GM12878 (cell line): ENCODE measurements around the gene KIF9. TPM values are rescaled to one million over a fixed set of nuclear protein-coding genes. Genes with fewer than 3 reads are reported as not detected.

Source experiments
- ATAC-seq: fragments of 200-7000 bp; cut with Tn5 transposase; 3 replicates; pipeline ENCODE4 v1.9.1; 2020; ENCODE audit warnings: mild to moderate bottlenecking, moderate library complexity
- BruUV-seq: library from RNA; stranded (reverse); fragments of 400-500 nt; replicated peaks from 2 replicates; lab custom pipeline; 2021; lab: Mats Ljungman, UMichigan
- CTCF ChIA-PET: fragments of 300-600 bp; sonication (Branson Sonifier 250); formaldehyde crosslinking; extraction: SDS; loops from one replicate; lab custom pipeline; 2021; ENCODE audit warnings: inconsistent platforms; lab: Yijun Ruan, JAX
- POLR2A ChIA-PET: fragments of 350-600 bp; formaldehyde crosslinking; extraction: SDS; loops from one replicate; lab custom pipeline; 2021; ENCODE audit warnings: inconsistent platforms; lab: Charles Lee
- RAD21 ChIA-PET: fragments of 300-600 bp; sonication (Branson Sonifier 250); formaldehyde crosslinking; loops from one replicate; lab custom pipeline; 2023; ENCODE audit warnings: antibody characterized with exemption; ENCODE audit not compliant: unreplicated experiment; lab: Charles Lee
- SMC1A ChIA-PET: fragments of 300-600 bp; sonication (Branson Sonifier 250); formaldehyde crosslinking; loops from one replicate; lab custom pipeline; 2023; ENCODE audit not compliant: unreplicated experiment, uncharacterized antibody; lab: Charles Lee
- DNase-seq: peaks from one replicate; pipeline ENCODE4 v3.0.0-alpha.2; 2011; ENCODE audit warnings: low read depth, low spot score
- FAIRE-seq: peaks from 3 replicates; lab custom pipeline; 2011; peaks lifted over from hg19 to GRCh38; lab: Jason Lieb, UNC
- H2AFZ ChIP-seq: 2 replicates; pipeline ENCODE4 v1.6.0; 2011; ENCODE audit warnings: low read depth, low read length, control low read depth; ENCODE audit not compliant: control insufficient read depth
- H3K27ac ChIP-seq: 2 replicates; pipeline ENCODE4 v1.5.1; 2011; ENCODE audit warnings: control low read depth; ENCODE audit not compliant: control insufficient read depth, insufficient read depth
- H3K27me3 ChIP-seq, 2 experiments: replicated peaks in 1 of 2; 2 replicates each; pipeline versions ENCODE4 v1.6.0 to v1.6.1; 2011; ENCODE audit warnings: low read length in 1 of 2; ENCODE audit not compliant: control insufficient read depth in 2 of 2, insufficient read depth in 2 of 2
- H3K36me3 ChIP-seq, 2 experiments: 2 replicates each; pipeline ENCODE4 v1.5.1; 2011; ENCODE audit warnings: low read length in 1 of 2; ENCODE audit not compliant: control insufficient read depth in 2 of 2, insufficient read depth in 2 of 2
- H3K4me1 ChIP-seq: 2 replicates; pipeline ENCODE4 v1.6.1; 2011; ENCODE audit warnings: mild to moderate bottlenecking, low read length, moderate library complexity, mixed read lengths; ENCODE audit not compliant: control insufficient read depth, insufficient read depth
- H3K4me2 ChIP-seq: 2 replicates; pipeline ENCODE4 v1.6.0; 2011; ENCODE audit warnings: control low read depth; ENCODE audit not compliant: control insufficient read depth, insufficient read depth
- H3K4me3 ChIP-seq: fragments of 200-600 bp; sonication (generic); 2 replicates; pipeline ENCODE4 v1.5.1; 2016
- H3K79me2 ChIP-seq: 2 replicates; pipeline ENCODE4 v1.6.0; 2011; ENCODE audit warnings: low read length; ENCODE audit not compliant: control insufficient read depth, insufficient read depth
- H3K9ac ChIP-seq: 2 replicates; pipeline ENCODE4 v1.8.0; 2011; ENCODE audit warnings: low read length, control low read depth, mixed read lengths; ENCODE audit not compliant: control insufficient read depth, insufficient read depth
- H3K9me3 ChIP-seq: replicated peaks from 3 replicates; pipeline ENCODE4 v1.5.1; 2011; ENCODE audit warnings: mild to moderate bottlenecking, low read length; ENCODE audit not compliant: control insufficient read depth, insufficient read depth
- H4K20me1 ChIP-seq: 2 replicates; pipeline ENCODE4 v1.6.0; 2011; ENCODE audit not compliant: control insufficient read depth, insufficient read depth
- IKZF1 ChIP-seq: fragments of 450-650 bp; conservative IDR thresholded peaks from 2 replicates; pipeline ENCODE4 v1.6.1; 2017; ENCODE audit warnings: antibody characterized with exemption, mild to moderate bottlenecking
- POLR2AphosphoS5 ChIP-seq: IDR thresholded peaks from 2 replicates; pipeline ENCODE4 v1.6.1; 2011; ENCODE audit warnings: mild to moderate bottlenecking, low read length, inconsistent platforms
- TBL1XR1 ChIP-seq: IDR thresholded peaks from 2 replicates; pipeline ENCODE4 v1.6.1; 2012; ENCODE audit warnings: low read depth, low read length, improper control_type of control experiment
- TCF3 ChIP-seq: IDR thresholded peaks from 2 replicates; pipeline ENCODE4 v1.6.1; 2012; ENCODE audit warnings: low read depth, mild to moderate bottlenecking, low read length, borderline replicate concordance; ENCODE audit not compliant: insufficient read depth
- WGBS: methylation state at CpG from one replicate; pipeline ENCODE4 v1.1.6; 2016; ENCODE audit warnings: low lambda C conversion rate; ENCODE audit not compliant: insufficient replicate concordance, insufficient coverage; ENCODE audit errors: missing lambda C conversion rate; 5-methylcytosine and 5-hydroxymethylcytosine counted together
- in situ Hi-C: fragments of 300-500 bp; cut with MboI; formaldehyde crosslinking; loops from 9 replicates; pipeline ENCODE4 v1.14.3; 2018; ENCODE audit warnings: mixed read lengths
- intact Hi-C: fragments of 100-400 bp; cut with micrococcal nuclease; formaldehyde crosslinking; loops from one replicate; pipeline ENCODE4 v1.14.2; 2022; ENCODE audit not compliant: unreplicated experiment
- polyA plus RNA-seq, 11 experiments: library from polyadenylated mRNA; depleted of rRNA in 4 of 11; unstranded in 6 of 11; stranded (reverse) in 5 of 11; fragments of >200 nt; fragmentation: Nextera tagmentation in 4 of 11; fragmentation: Illumina TruSeq in 1 of 11; extraction: Ambion mirVana in 4 of 11; extraction: Trizol in 1 of 11; gene quantifications; 1 replicate in 1 of 11; 2 replicates in 10 of 11; pipeline versions ENCODE4 v1.2.1 to v1.2.3, GENCODE V29; 2011 to 2016; ENCODE audit warnings: inconsistent platforms in 2 of 11, missing spikeins in 2 of 11, low read depth in 1 of 11
- total RNA-seq, 4 experiments: library from RNA; depleted of rRNA in 3 of 4; stranded (reverse); fragments of >200 nt in 3 of 4; fragmentation: Illumina TruSeq in 1 of 4; extraction: Trizol in 1 of 4; gene quantifications; 2 replicates each; pipeline versions ENCODE4 v1.2.1 to v1.2.3, GENCODE V29; 2013 to 2021
- TF ChIP-seq, protein P1 (sequence below): fragments of 450-650 bp; IDR thresholded peaks from 2 replicates; pipeline ENCODE4 v1.6.1; 2016; ENCODE audit warnings: mild to moderate bottlenecking, moderate library complexity, borderline replicate concordance
- TF ChIP-seq, protein P2 (sequence below): fragments of 450-650 bp; IDR thresholded peaks from 2 replicates; pipeline ENCODE4 v1.6.1; 2018; ENCODE audit warnings: mild to moderate bottlenecking, low read depth, moderate library complexity; ENCODE audit not compliant: partially characterized antibody

The KIF9 gene
- total and polyA plus RNA-seq, 10 of the 15 experiments (the other 5 are each of a cell fraction or from before 2014, with no cell fraction given) = 3.0 to 10.2 (median 5.9) TPM

DNA sequence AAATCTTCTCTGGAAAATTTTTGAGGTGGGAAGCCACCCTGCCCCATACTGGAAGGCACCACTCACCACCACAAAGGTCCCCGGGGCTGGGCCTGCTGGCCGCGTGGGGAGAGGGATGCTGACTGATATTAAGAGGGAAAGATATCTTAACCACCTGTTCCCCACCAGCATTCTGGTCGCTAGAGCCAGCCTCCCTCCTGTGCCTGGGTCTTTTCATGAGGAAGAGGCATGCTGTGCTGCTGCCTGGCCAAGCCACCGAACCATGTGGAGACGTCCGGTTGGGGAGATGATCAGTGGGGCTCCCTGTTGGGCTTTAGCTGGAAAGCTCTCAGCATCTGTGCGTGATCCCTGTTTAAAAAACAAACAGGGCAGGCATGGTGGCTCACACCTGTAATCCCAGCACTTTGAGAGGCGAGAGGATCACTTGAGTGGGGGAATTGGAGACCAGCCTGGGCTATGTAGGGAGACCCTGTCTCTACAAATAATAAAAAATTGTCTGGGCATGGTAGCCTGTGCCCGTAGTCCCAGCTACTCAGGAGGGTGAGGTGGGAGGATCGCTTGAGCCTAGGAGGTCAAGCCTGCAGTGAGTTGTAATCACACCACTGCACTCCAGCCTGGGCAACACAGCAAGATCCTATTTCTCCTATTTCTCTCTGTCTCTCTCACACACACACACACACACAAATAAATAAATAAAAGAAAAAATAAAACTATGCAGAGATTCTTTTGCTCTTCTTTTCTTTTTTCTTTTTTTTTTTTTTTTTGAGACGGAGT is 1.2 kb upstream of the KIF9 start (continued):
- TF ChIP-seq, protein P1, sequence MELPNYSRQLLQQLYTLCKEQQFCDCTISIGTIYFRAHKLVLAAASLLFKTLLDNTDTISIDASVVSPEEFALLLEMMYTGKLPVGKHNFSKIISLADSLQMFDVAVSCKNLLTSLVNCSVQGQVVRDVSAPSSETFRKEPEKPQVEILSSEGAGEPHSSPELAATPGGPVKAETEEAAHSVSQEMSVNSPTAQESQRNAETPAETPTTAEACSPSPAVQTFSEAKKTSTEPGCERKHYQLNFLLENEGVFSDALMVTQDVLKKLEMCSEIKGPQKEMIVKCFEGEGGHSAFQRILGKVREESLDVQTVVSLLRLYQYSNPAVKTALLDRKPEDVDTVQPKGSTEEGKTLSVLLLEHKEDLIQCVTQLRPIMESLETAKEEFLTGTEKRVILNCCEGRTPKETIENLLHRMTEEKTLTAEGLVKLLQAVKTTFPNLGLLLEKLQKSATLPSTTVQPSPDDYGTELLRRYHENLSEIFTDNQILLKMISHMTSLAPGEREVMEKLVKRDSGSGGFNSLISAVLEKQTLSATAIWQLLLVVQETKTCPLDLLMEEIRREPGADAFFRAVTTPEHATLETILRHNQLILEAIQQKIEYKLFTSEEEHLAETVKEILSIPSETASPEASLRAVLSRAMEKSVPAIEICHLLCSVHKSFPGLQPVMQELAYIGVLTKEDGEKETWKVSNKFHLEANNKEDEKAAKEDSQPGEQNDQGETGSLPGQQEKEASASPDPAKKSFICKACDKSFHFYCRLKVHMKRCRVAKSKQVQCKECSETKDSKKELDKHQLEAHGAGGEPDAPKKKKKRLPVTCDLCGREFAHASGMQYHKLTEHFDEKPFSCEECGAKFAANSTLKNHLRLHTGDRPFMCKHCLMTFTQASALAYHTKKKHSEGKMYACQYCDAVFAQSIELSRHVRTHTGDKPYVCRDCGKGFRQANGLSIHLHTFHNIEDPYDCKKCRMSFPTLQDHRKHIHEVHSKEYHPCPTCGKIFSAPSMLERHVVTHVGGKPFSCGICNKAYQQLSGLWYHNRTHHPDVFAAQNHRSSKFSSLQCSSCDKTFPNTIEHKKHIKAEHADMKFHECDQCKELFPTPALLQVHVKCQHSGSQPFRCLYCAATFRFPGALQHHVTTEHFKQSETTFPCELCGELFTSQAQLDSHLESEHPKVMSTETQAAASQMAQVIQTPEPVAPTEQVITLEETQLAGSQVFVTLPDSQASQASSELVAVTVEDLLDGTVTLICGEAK = no peak
- TF ChIP-seq TCF3 = peak; percentile 36; the same call in 1 of the 2 replicates

DNA sequence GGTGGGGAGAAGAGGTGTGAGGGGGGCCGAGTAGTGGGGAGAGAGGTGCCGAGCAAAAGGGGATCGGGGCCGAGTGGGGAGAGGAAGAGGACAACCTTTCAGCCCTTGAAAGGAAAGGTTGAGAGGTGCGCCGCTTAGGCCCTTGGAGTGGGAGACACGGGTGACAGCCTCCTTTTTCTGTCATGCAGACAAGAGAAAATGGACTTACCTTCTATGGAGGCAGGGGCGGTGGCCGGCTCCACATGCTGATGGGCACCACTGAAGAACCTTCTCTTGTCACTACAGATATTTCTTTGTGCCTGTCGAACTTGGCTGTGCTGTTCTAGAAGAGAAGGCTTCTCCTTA is 566 bp upstream of the KIF9 start:
- ChIA-PET RAD21 (interaction anchor here (0.6 to 3.2 kb wide), 8 partner anchors 8 to 118 kb away, joined by 3 to 14 read pairs (median 5); no protein-coding TSS in a partner anchor), CTCF (interaction anchor here (0.7 to 3.9 kb wide), 6 partner anchors 8 to 357 kb away, joined by 3 to 21 read pairs (median 4); partner anchors contain the start of gene SETD2), SMC1A (interaction anchor here (0.9 to 2.4 kb wide), 5 partner anchors 10 to 65 kb away, joined by 3 to 30 read pairs (median 4); no protein-coding TSS in a partner anchor), POLR2A (interaction anchor here (0.7 to 2.0 kb wide), 5 partner anchors 9 to 56 kb away, joined by 3 to 15 read pairs (median 4); no protein-coding TSS in a partner anchor)
- intact Hi-C loops (loop anchor here (2.0 to 10.0 kb wide), 2 partner anchors 92 to 120 kb away; no protein-coding TSS in a partner anchor), in situ Hi-C loops (no loop called here)
- Histone ChIP-seq H3K4me3 (peak overlapping the region; percentile 95), H3K4me2 (peak overlapping the region; percentile 73; the same call in 1 of the 2 replicates), H4K20me1 (no peaks in the 10 kb centered on the region), H3K27ac (peak overlapping the region; percentile 92), H3K4me1 (peaks cover 12% of the 10 kb centered on the region), H3K79me2 (peaks cover 50% of the 10 kb centered on the region), H3K36me3 (no peaks in the 10 kb centered on the region; a peak in 1 of 4 replicates), H3K9me3 (no peaks in the 10 kb centered on the region), H3K9ac (peak overlapping the region; percentile 78), H2AFZ (peak overlapping the region; percentile 37), H3K27me3 (no peaks in the 10 kb centered on the region)
- ATAC-seq (peak; percentile 30), FAIRE-seq (no peak), DNase-seq (no peak)
- 0% methylated on average over 6 of the region's 10 CpGs for WGBS
- BruUV-seq = no TSS peak
- TF ChIP-seq, protein P2, sequence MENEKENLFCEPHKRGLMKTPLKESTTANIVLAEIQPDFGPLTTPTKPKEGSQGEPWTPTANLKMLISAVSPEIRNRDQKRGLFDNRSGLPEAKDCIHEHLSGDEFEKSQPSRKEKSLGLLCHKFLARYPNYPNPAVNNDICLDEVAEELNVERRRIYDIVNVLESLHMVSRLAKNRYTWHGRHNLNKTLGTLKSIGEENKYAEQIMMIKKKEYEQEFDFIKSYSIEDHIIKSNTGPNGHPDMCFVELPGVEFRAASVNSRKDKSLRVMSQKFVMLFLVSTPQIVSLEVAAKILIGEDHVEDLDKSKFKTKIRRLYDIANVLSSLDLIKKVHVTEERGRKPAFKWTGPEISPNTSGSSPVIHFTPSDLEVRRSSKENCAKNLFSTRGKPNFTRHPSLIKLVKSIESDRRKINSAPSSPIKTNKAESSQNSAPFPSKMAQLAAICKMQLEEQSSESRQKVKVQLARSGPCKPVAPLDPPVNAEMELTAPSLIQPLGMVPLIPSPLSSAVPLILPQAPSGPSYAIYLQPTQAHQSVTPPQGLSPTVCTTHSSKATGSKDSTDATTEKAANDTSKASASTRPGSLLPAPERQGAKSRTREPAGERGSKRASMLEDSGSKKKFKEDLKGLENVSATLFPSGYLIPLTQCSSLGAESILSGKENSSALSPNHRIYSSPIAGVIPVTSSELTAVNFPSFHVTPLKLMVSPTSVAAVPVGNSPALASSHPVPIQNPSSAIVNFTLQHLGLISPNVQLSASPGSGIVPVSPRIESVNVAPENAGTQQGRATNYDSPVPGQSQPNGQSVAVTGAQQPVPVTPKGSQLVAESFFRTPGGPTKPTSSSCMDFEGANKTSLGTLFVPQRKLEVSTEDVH = no peak
- TF ChIP-seq IKZF1 = no peak
- no peak for TF ChIP-seq POLR2AphosphoS5
- TF ChIP-seq TBL1XR1 = no peak
